GM23338 (cell line): ENCODE measurements around the gene PRG3. TPM values are rescaled to one million over a fixed set of nuclear protein-coding genes. Genes with fewer than 3 reads are reported as not detected.

ENCODE experiments used
- ATAC-seq: fragments of 200-7000 bp; cut with Tn5 transposase; 3 replicates; pipeline ENCODE4 v1.9.1; 2020
- DNase-seq: peaks from one replicate; pipeline ENCODE4 v3.0.0-alpha.2; 2015; ENCODE audit warnings: low spot score
- H2AFZ ChIP-seq: fragments of 200-600 bp; sonication (generic); 2 replicates; pipeline ENCODE4 v1.8.0; 2016; ENCODE audit warnings: antibody characterized with exemption, mild to moderate bottlenecking, moderate library complexity
- H3F3A ChIP-seq: fragments of 200-600 bp; sonication (generic); replicated peaks from 2 replicates; pipeline ENCODE4 v1.8.0; 2017; ENCODE audit warnings: antibody characterized with exemption, mixed run types, low read depth
- H3K27ac ChIP-seq: fragments of 200-600 bp; sonication (generic); 2 replicates; pipeline ENCODE4 v1.6.1; 2016; ENCODE audit warnings: low read depth
- H3K27me3 ChIP-seq: fragments of 200-600 bp; sonication (generic); 2 replicates; pipeline ENCODE4 v1.8.0; 2016; ENCODE audit warnings: mild to moderate bottlenecking, mixed run types, moderate library complexity; ENCODE audit not compliant: insufficient read depth
- H3K36me3 ChIP-seq: fragments of 200-600 bp; sonication (generic); 2 replicates; pipeline ENCODE4 v1.8.0; 2016; ENCODE audit warnings: mild to moderate bottlenecking; ENCODE audit not compliant: insufficient read depth
- H3K4me1 ChIP-seq: fragments of 200-600 bp; sonication (generic); 2 replicates; pipeline ENCODE4 v1.8.0; 2016; ENCODE audit warnings: mild to moderate bottlenecking, moderate library complexity; ENCODE audit not compliant: insufficient read depth
- H3K4me2 ChIP-seq: fragments of 200-600 bp; sonication (generic); 2 replicates; pipeline ENCODE4 v1.7.1; 2017; ENCODE audit warnings: mixed run types
- H3K4me3 ChIP-seq: fragments of 200-600 bp; sonication (generic); 2 replicates; pipeline ENCODE4 v1.6.1; 2016; ENCODE audit warnings: mixed run types
- H3K79me2 ChIP-seq: fragments of 200-600 bp; sonication (generic); replicated peaks from 2 replicates; pipeline ENCODE4 v1.8.0; 2017; ENCODE audit warnings: mild to moderate bottlenecking; ENCODE audit not compliant: insufficient read depth
- H3K9me2 ChIP-seq: fragments of 200-600 bp; sonication (generic); 2 replicates; pipeline ENCODE4 v1.8.0; 2017; ENCODE audit not compliant: insufficient read depth
- H4K20me1 ChIP-seq: fragments of 200-600 bp; sonication (generic); replicated peaks from 2 replicates; pipeline ENCODE4 v1.8.0; 2017; ENCODE audit warnings: mild to moderate bottlenecking; ENCODE audit not compliant: insufficient read depth
- H3K27ac Mint-ChIP-seq: 2 replicates; pipeline ENCODE4 v1.8.0; 2020; ENCODE audit warnings: inconsistent platforms, mild to moderate bottlenecking, moderate library complexity, mixed read lengths
- H3K27me3 Mint-ChIP-seq: 3 replicates; pipeline ENCODE4 v1.8.0; 2022; ENCODE audit warnings: low read depth, mild to moderate bottlenecking, moderate library complexity, mixed read lengths, inconsistent platforms; ENCODE audit not compliant: insufficient read depth, poor library complexity
- H3K36me3 Mint-ChIP-seq: 3 replicates; pipeline ENCODE4 v1.8.0; 2021; ENCODE audit warnings: low read depth, mild to moderate bottlenecking, inconsistent platforms, moderate library complexity, mixed read lengths
- H3K4me1 Mint-ChIP-seq: 3 replicates; pipeline ENCODE4 v1.8.0; 2020; ENCODE audit warnings: mild to moderate bottlenecking, inconsistent platforms, mixed read lengths
- H3K4me3 Mint-ChIP-seq: 3 replicates; pipeline ENCODE4 v1.8.0; 2021; ENCODE audit warnings: moderate library complexity, mild to moderate bottlenecking, inconsistent platforms, mixed read lengths
- H3K9me3 Mint-ChIP-seq: 3 replicates; pipeline ENCODE4 v1.8.0; 2020; ENCODE audit warnings: moderate library complexity, mild to moderate bottlenecking, inconsistent platforms, mixed read lengths
- EZH2 ChIP-seq: fragments of 200-600 bp; sonication (generic); IDR thresholded peaks from one replicate; pipeline ENCODE4 v1.8.0; 2017; ENCODE audit warnings: antibody characterized with exemption, mild to moderate bottlenecking, low read depth; ENCODE audit not compliant: unreplicated experiment
- NANOG ChIP-seq: IDR thresholded peaks from 2 replicates; pipeline ENCODE4 v1.6.1; 2016; ENCODE audit warnings: antibody characterized with exemption, borderline replicate concordance
- POLR2AphosphoS5 ChIP-seq: IDR thresholded peaks from 2 replicates; pipeline ENCODE4 v1.6.1; 2016; ENCODE audit warnings: antibody characterized with exemption, low read depth
- STAT1 ChIP-seq: IDR thresholded peaks from one replicate; pipeline ENCODE4 v1.6.1; 2016; ENCODE audit warnings: antibody characterized with exemption; ENCODE audit not compliant: unreplicated experiment
- ZNF114 ChIP-seq: fragments of 250-450 bp; sonication (Bioruptor Pico); IDR thresholded peaks from 2 replicates; pipeline ENCODE4 v1.5.0; 2020; ENCODE audit warnings: mild to moderate bottlenecking, moderate library complexity
- ZNF331 ChIP-seq: fragments of 250-450 bp; sonication (Bioruptor Pico); IDR thresholded peaks from 2 replicates; pipeline ENCODE4 v1.5.0; 2020; ENCODE audit warnings: low read depth, mild to moderate bottlenecking, moderate library complexity
- polyA plus RNA-seq: library from polyadenylated mRNA; unstranded; fragments of >200 nt; fragmentation: Nextera tagmentation; extraction: Ambion mirVana; gene quantifications from 2 replicates; pipeline ENCODE4 v1.2.1, GENCODE V29; 2016
- total RNA-seq: library from RNA; depleted of rRNA; stranded (reverse); fragments of >200 nt; shearing (Covaris generic); gene quantifications from 2 replicates; pipeline ENCODE4 v1.2.3, GENCODE V29; 2014
- TF ChIP-seq, protein P1 (sequence below), 2 experiments: fragments of 200-600 bp in 1 of 2; sonication (generic) in 1 of 2; conservative IDR thresholded peaks; 2 replicates each; pipeline versions ENCODE4 v1.5.1 to v1.6.1; 2016 to 2017; ENCODE audit warnings: antibody characterized with exemption in 2 of 2, low read depth in 2 of 2, mild to moderate bottlenecking in 2 of 2, moderate library complexity in 1 of 2
- TF ChIP-seq, protein P2 (sequence below): IDR thresholded peaks from one replicate; pipeline ENCODE4 v1.6.1; 2018; ENCODE audit warnings: antibody characterized with exemption; ENCODE audit not compliant: unreplicated experiment

PRG3 gene
- total and polyA plus RNA-seq, 2 experiments from 2014 or later, result not detected

DNA sequence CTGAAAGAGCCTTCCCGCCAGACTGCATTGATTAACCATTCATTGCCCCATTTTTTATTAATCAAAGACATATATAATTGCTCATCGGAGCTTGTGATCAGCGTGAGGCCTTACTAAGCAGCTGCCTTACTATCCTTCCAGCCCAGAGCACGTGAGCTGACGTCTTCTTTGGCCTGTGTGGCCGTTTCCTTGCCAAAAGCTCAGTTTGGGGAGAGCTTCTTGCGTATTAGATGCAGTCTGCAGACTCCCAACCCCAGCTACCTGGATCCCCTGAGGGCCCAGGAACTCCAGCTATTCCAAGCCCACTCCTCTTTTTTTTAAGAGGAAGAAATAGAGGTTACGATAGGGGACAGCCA lies 46.8 kb upstream of the PRG3 start (continued):
- TF ChIP-seq, protein P1, sequence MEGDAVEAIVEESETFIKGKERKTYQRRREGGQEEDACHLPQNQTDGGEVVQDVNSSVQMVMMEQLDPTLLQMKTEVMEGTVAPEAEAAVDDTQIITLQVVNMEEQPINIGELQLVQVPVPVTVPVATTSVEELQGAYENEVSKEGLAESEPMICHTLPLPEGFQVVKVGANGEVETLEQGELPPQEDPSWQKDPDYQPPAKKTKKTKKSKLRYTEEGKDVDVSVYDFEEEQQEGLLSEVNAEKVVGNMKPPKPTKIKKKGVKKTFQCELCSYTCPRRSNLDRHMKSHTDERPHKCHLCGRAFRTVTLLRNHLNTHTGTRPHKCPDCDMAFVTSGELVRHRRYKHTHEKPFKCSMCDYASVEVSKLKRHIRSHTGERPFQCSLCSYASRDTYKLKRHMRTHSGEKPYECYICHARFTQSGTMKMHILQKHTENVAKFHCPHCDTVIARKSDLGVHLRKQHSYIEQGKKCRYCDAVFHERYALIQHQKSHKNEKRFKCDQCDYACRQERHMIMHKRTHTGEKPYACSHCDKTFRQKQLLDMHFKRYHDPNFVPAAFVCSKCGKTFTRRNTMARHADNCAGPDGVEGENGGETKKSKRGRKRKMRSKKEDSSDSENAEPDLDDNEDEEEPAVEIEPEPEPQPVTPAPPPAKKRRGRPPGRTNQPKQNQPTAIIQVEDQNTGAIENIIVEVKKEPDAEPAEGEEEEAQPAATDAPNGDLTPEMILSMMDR (conservative IDR thresholded peaks at IDR 0.05; ENCODE audit: low read depth in 2 of 2), result no peak
- TF ChIP-seq STAT1 (no peak), EZH2 (no peak), ZNF114 (no peak)

DNA sequence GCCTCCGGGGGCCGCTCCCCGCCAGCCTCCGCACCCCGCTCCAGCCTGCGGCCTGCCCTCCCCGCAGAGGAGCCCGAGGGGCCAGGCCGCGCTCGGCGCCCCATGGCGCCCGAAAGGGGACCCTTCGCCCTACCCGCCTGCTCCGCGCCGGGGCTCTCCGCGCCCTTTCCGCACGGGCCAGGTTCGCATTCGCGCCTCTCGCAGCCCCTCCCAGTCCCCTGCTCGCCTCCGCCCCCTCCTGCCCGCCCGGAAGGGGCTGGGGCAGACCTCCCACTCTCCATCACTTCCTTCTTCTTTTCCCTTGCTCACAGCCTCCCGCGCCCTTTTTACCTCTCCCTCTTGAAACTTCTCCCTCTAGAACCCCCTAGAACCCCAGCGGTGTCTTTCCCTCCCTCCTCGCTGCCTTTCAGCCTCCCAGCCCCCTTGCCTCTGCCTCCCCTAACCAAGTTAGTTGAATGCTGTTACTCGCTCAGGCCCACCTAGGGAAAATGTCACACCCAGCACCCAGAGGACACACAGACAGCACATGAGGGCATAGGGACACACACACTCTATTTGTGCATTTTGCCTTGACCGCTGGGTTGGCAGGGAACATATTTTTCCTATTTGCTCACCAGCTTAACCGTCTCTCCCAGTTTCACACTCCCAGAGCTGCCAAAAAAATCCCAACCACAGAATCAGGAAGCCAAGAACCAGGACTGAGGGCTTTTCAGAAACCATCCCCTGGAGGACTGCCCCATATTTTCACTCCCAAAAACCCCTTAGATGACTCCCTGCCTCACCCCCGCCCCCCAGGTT lies 46.2 kb upstream of the PRG3 start, which contains the start of gene SLC43A3:
TSS of gene SLC43A3 (minus strand) at position 193 of the 798 bp plus-strand sequence. CDS start 949 bp downstream, outside the sequence.
- Histone ChIP-seq H2AFZ (peak within 1 kb of the TSS; percentile 95), H3K36me3 (no peaks in the 10 kb centered on the region; the same call in 1 of the 2 replicates), H3F3A (no peaks in the 10 kb centered on the region; the same call in 1 of the 2 replicates), H3K79me2 (0 out of 2 replicates have a peak, but pooled peaks cover 5% of the 10 kb centered on the region), H3K27me3 (peaks cover 13% of the 10 kb centered on the region; the same call in 1 of the 2 replicates), H3K9me2 (no peaks in the 10 kb centered on the region), H4K20me1 (no peaks in the 10 kb centered on the region; the same call in 1 of the 2 replicates), H3K4me1 (peaks cover 15% of the 10 kb centered on the region), H3K4me2 (peak within 1 kb of the TSS; percentile 81), H3K27ac (no peak within 1 kb of the TSS), H3K4me3 (peak within 1 kb of the TSS; percentile 61)
- peaks cover 21% of the 10 kb centered on the region for H3K4me1 Mint-ChIP-seq
- no peaks in the 10 kb centered on the region for H3K9me3 Mint-ChIP-seq
- peak within 1 kb of the TSS; percentile 82 for H3K4me3 Mint-ChIP-seq
- peaks cover 21% of the 10 kb centered on the region for H3K36me3 Mint-ChIP-seq
- TF ChIP-seq POLR2AphosphoS5 (peak; percentile 64), STAT1 (no peak), NANOG (no peak), ZNF331 (CRISPR knock-in tag) (no peak)
- TF ChIP-seq, protein P2, sequence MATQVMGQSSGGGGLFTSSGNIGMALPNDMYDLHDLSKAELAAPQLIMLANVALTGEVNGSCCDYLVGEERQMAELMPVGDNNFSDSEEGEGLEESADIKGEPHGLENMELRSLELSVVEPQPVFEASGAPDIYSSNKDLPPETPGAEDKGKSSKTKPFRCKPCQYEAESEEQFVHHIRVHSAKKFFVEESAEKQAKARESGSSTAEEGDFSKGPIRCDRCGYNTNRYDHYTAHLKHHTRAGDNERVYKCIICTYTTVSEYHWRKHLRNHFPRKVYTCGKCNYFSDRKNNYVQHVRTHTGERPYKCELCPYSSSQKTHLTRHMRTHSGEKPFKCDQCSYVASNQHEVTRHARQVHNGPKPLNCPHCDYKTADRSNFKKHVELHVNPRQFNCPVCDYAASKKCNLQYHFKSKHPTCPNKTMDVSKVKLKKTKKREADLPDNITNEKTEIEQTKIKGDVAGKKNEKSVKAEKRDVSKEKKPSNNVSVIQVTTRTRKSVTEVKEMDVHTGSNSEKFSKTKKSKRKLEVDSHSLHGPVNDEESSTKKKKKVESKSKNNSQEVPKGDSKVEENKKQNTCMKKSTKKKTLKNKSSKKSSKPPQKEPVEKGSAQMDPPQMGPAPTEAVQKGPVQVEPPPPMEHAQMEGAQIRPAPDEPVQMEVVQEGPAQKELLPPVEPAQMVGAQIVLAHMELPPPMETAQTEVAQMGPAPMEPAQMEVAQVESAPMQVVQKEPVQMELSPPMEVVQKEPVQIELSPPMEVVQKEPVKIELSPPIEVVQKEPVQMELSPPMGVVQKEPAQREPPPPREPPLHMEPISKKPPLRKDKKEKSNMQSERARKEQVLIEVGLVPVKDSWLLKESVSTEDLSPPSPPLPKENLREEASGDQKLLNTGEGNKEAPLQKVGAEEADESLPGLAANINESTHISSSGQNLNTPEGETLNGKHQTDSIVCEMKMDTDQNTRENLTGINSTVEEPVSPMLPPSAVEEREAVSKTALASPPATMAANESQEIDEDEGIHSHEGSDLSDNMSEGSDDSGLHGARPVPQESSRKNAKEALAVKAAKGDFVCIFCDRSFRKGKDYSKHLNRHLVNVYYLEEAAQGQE, result no peak
- TF ChIP-seq, protein P1 (conservative IDR thresholded peaks at IDR 0.05; ENCODE audit: low read depth in 2 of 2), result 0 out of 4 replicates have a peak, but pooled peaks of 1 of the 2 experiments have one; percentile 3
- peak; percentile 95 for ATAC-seq
- peak; percentile 88 for DNase-seq
- H3K27me3 Mint-ChIP-seq, result peaks cover 21% of the 10 kb centered on the region
- H3K27ac Mint-ChIP-seq, result no peak within 1 kb of the TSS
